Activated naive CD4-positive, alpha-beta T cell treated with Interleukin-2 at 50 U/mL for 16 hours (primary cell): ENCODE results near the gene KCNH1.

Experiments used
- DNase-seq: peaks from one replicate; pipeline ENCODE4 v3.0.0-alpha.2; 2020

KCNH1 gene

GRCh38 chr1:210917560-210918169 lies 216.3 kb downstream of the KCNH1 start:
- DNase-seq: no peak

GRCh38 chr1:210916548-210916947 lies 217.4 kb downstream of the KCNH1 start:
- no peak for DNase-seq

- no peak for DNase-seq
Measured at GRCh38 chr1:210915890-210916507, 217.9 kb downstream of the KCNH1 start.

GRCh38 chr1:210912752-210913151 lies 221.2 kb downstream of the KCNH1 start:
- DNase-seq: no peak

GRCh38 chr1:210910020-210910575 lies 223.8 kb downstream of the KCNH1 start:
- DNase-seq: no peak

GRCh38 chr1:210908791-210909190 lies 225.2 kb downstream of the KCNH1 start:
- DNase-seq: no peak

GRCh38 chr1:210908257-210908656 lies 225.7 kb downstream of the KCNH1 start:
- no peak for DNase-seq

GRCh38 chr1:210907251-210907805 lies 226.6 kb downstream of the KCNH1 start:
- no peak for DNase-seq

- DNase-seq: no peak
Measured at GRCh38 chr1:210905944-210906453, 227.9 kb downstream of the KCNH1 start.

- DNase-seq: no peak
Measured at GRCh38 chr1:210905365-210905904, 228.5 kb downstream of the KCNH1 start.

GRCh38 chr1:210901981-210902770 lies 231.8 kb downstream of the KCNH1 start:
- DNase-seq: no peak

- DNase-seq: no peak
Measured at GRCh38 chr1:210900820-210901219, 233.1 kb downstream of the KCNH1 start.

GRCh38 chr1:210900079-210900478 lies 233.9 kb downstream of the KCNH1 start:
- DNase-seq: no peak

- DNase-seq: no peak
Measured at GRCh38 chr1:210899676-210900075, 234.3 kb downstream of the KCNH1 start.

- no peak for DNase-seq
Measured at GRCh38 chr1:210898473-210898872, 235.5 kb downstream of the KCNH1 start.

- DNase-seq: no peak
Measured at GRCh38 chr1:210883821-210884220, 250.1 kb downstream of the KCNH1 start.

GRCh38 chr1:210882414-210883221 lies 251.3 kb downstream of the KCNH1 start:
- no peak for DNase-seq

- no peak for DNase-seq
Measured at GRCh38 chr1:210878564-210878963, 255.4 kb downstream of the KCNH1 start.

GRCh38 chr1:210876275-210876674 lies 257.7 kb downstream of the KCNH1 start:
- no peak for DNase-seq

GRCh38 chr1:210866532-210866931 lies 267.4 kb downstream of the KCNH1 start:
- no peak for DNase-seq

GRCh38 chr1:210857705-210858104 lies 276.2 kb downstream of the KCNH1 start:
- no peak for DNase-seq

- DNase-seq: no peak
Measured at GRCh38 chr1:210857146-210857663, 276.7 kb downstream of the KCNH1 start.
